CD8-positive, alpha-beta memory T cell (primary cell): ENCODE data around the gene FAM120A. TPM values are rescaled to one million over a fixed set of nuclear protein-coding genes. Genes with fewer than 3 reads are reported as not detected.

Experiments
- CTCF ChIA-PET: fragments of 350-600 bp; sonication (Branson Sonifier 250); formaldehyde crosslinking; loops from one replicate; lab custom pipeline; 2021; ENCODE audit warnings: antibody characterized with exemption; lab: Charles Lee
- POLR2A ChIA-PET: fragments of 350-600 bp; sonication (Branson Sonifier 250); formaldehyde crosslinking; loops from one replicate; lab custom pipeline; 2021; ENCODE audit warnings: antibody characterized with exemption; lab: Charles Lee
- DNase-seq, 5 donors: peaks; one replicate each; pipeline versions ENCODE4 v3.0.0 to v3.0.0-alpha.2; 2020 to 2022; ENCODE audit warnings: mixed read lengths in 1 of 5
- H3K27ac ChIP-seq: one replicate; pipeline ENCODE4 v1.7.0; 2013; ENCODE audit warnings: low read depth, mild to moderate bottlenecking, low read length, moderate library complexity
- H3K27me3 ChIP-seq: 2 replicates; pipeline ENCODE4 v1.7.0; 2013; ENCODE audit warnings: low read length, mild to moderate bottlenecking; ENCODE audit not compliant: insufficient read depth, poor library complexity, severe bottlenecking
- H3K36me3 ChIP-seq: 2 replicates; pipeline ENCODE4 v1.7.0; 2013; ENCODE audit warnings: mild to moderate bottlenecking, low read length, moderate library complexity; ENCODE audit not compliant: insufficient read depth
- H3K4me1 ChIP-seq: 2 replicates; pipeline ENCODE4 v1.7.0; 2013; ENCODE audit warnings: mild to moderate bottlenecking, low read length, moderate library complexity; ENCODE audit not compliant: insufficient read depth
- H3K4me3 ChIP-seq: 2 replicates; pipeline ENCODE4 v1.7.0; 2013; ENCODE audit warnings: mild to moderate bottlenecking, low read length
- H3K9me3 ChIP-seq: 2 replicates; pipeline ENCODE4 v1.7.0; 2013; ENCODE audit warnings: mild to moderate bottlenecking, low read length
- H3K27ac Mint-ChIP-seq, 8 donors: one replicate each; pipeline ENCODE4 v1.8.0; 2020 to 2021; ENCODE audit warnings: mixed read lengths in 8 of 8, mild to moderate bottlenecking in 6 of 8, inconsistent platforms in 3 of 8, moderate library complexity in 3 of 8
- H3K27me3 Mint-ChIP-seq, 2 donors: one replicate each; pipeline ENCODE4 v1.8.0; 2020 to 2021; ENCODE audit warnings: mixed read lengths in 2 of 2, mild to moderate bottlenecking in 1 of 2, moderate library complexity in 1 of 2
- H3K36me3 Mint-ChIP-seq, 3 donors: one replicate each; pipeline ENCODE4 v1.8.0; 2020 to 2021; ENCODE audit warnings: mixed read lengths in 3 of 3, inconsistent platforms in 1 of 3, mild to moderate bottlenecking in 1 of 3
- H3K4me1 Mint-ChIP-seq, 3 donors: one replicate each; pipeline ENCODE4 v1.8.0; 2020 to 2021; ENCODE audit warnings: mixed read lengths in 3 of 3, inconsistent platforms in 1 of 3, mild to moderate bottlenecking in 1 of 3
- H3K4me3 Mint-ChIP-seq, 7 donors: one replicate each; pipeline ENCODE4 v1.8.0; 2020 to 2021; ENCODE audit warnings: mixed read lengths in 7 of 7, mild to moderate bottlenecking in 6 of 7, moderate library complexity in 4 of 7, inconsistent platforms in 2 of 7
- H3K9me3 Mint-ChIP-seq, 5 donors: one replicate each; pipeline ENCODE4 v1.8.0; 2020 to 2022; ENCODE audit warnings: mixed read lengths in 5 of 5, mild to moderate bottlenecking in 3 of 5, moderate library complexity in 2 of 5, inconsistent platforms in 1 of 5
- polyA plus RNA-seq: library from polyadenylated mRNA; unstranded; fragments of 300-500 nt; fragmentation: Illumina TruSeq; gene quantifications from one replicate; pipeline ENCODE4 v1.2.3, GENCODE V29; 2021
- total RNA-seq, 2 experiments: library from RNA; stranded (reverse); gene quantifications; one replicate each; pipeline ENCODE4 v1.2.3, GENCODE V29; 2021

The FAM120A gene
- total and polyA plus RNA-seq, 3 experiments from 2014 or later = 16.0 to 142 (median 140) TPM

DNA sequence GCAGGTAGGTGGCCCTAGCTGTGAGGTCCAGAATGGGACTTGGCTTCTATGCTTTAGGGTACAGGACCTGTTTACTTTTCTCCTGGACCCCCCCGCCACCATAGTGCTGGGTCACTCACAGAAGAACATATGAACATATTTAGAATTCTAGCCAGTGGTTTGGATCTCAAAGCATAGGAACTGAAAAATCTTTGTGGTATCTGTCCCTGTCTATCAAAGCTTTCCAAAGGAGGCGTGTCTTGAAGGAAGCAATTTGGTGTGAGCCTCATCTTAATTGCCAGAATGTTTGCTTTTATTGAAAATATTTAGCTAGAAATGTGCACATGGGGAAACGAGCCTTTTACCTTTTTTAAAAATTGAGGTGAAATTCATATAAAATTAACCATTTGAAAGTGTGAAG lies 131.1 kb downstream of the FAM120A start:
- H3K27ac Mint-ChIP-seq = peak overlapping the region in 3 of 8 donors; percentile 6 to 31 (median 8)

DNA sequence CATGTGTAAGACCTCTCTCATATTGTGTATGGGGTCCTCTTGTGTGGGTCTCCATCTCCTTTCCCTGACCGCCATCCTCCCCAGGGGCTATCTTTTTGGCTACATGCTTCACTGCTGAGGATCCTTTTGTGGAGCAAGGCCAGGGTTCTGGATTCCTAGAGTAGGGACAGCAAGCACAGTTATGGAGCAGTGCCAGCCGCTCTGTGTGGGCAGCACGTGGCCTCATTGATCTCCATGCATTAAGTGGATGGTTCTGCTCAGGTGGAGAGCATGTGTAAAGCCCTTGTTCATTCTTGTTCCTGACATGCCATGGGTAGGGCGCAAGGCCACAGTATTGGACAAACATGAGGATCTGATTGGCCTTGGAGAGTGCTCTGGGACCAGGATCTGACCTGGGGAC lies 133.8 kb downstream of the FAM120A start:
- Histone ChIP-seq H3K27ac (no peak overlapping the region), H3K4me1 (peaks cover 6% of the 10 kb centered on the region), H3K4me3 (no peak overlapping the region), H3K9me3 (no peaks in the 10 kb centered on the region), H3K36me3 (no peaks in the 10 kb centered on the region), H3K27me3 (no peaks in the 10 kb centered on the region)
- Mint-ChIP-seq H3K4me3 (no peak overlapping the region), H3K4me1 (peaks cover 52 to 87% (median 79%) of the 10 kb centered on the region in 3 donors), H3K27me3 (no peaks in the 10 kb centered on the region), H3K36me3 (peaks cover 2 to 14% (median 2%) of the 10 kb centered on the region in 3 donors), H3K27ac (peak overlapping the region in 2 of 8 donors; percentile 57 to 74), H3K9me3 (peaks cover 0 to 4% (median 0%) of the 10 kb centered on the region in 5 donors)
- DNase-seq = no peak
- ChIA-PET POLR2A (no interaction called here), CTCF (no interaction called here)

More for the DNA sequence above, 131.1 kb downstream of the FAM120A start:
- Mint-ChIP-seq H3K4me3 (peak overlapping the region in 1 of 7 donors; percentile 58), H3K36me3 (peaks cover 2 to 14% (median 2%) of the 10 kb centered on the region in 3 donors), H3K27me3 (no peaks in the 10 kb centered on the region), H3K4me1 (peaks cover 57 to 88% (median 83%) of the 10 kb centered on the region in 3 donors), H3K9me3 (peaks cover 0 to 4% (median 0%) of the 10 kb centered on the region in 5 donors)
- Histone ChIP-seq H3K36me3 (no peaks in the 10 kb centered on the region), H3K27me3 (no peaks in the 10 kb centered on the region), H3K4me1 (peaks cover 10% of the 10 kb centered on the region), H3K9me3 (no peaks in the 10 kb centered on the region), H3K27ac (no peak overlapping the region), H3K4me3 (no peak overlapping the region)
- ChIA-PET POLR2A (interaction anchor here (1.4 kb wide), 1 partner anchor 16 kb away, joined by 4 read pairs; no protein-coding TSS in a partner anchor), CTCF (interaction anchor here (2.6 kb wide), 1 partner anchor 16 kb away, joined by 13 read pairs; no protein-coding TSS in a partner anchor)
- DNase-seq = no peak

DNA sequence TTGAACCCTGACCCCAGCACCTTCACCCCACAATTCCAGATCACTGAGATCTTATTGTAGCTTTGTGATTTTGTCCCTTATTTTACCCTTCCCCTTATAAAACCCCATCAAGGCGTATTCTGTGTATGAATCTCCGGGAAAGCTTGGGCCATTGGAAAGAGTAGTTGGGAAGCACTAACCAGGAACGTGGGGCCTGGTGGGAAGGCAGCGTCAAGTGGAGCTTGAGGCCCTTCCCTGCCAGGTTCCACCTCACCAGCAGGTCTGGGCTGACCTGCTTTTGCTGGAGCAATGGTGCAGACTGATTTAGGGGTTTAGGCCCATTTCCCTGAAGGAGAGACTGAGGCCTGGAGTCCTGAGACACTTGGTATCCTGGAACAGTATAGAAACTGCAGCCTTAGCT lies 134.2 kb downstream of the FAM120A start:
- Mint-ChIP-seq H3K4me1 (peaks cover 52 to 87% (median 79%) of the 10 kb centered on the region in 3 donors), H3K9me3 (peaks cover 0 to 4% (median 0%) of the 10 kb centered on the region in 5 donors), H3K27me3 (no peaks in the 10 kb centered on the region), H3K27ac (peak overlapping the region in 1 of 8 donors; percentile 43), H3K36me3 (peaks cover 2 to 14% (median 2%) of the 10 kb centered on the region in 3 donors), H3K4me3 (no peak overlapping the region)
- H3K4me1 ChIP-seq = peaks cover 6% of the 10 kb centered on the region
- H3K27me3 ChIP-seq = no peaks in the 10 kb centered on the region
- ChIA-PET POLR2A (no interaction called here), CTCF (no interaction called here)
- DNase-seq = no peak
- no peak overlapping the region for H3K27ac ChIP-seq
- no peak overlapping the region for H3K4me3 ChIP-seq
- no peaks in the 10 kb centered on the region for H3K36me3 ChIP-seq
- no peaks in the 10 kb centered on the region for H3K9me3 ChIP-seq

DNA sequence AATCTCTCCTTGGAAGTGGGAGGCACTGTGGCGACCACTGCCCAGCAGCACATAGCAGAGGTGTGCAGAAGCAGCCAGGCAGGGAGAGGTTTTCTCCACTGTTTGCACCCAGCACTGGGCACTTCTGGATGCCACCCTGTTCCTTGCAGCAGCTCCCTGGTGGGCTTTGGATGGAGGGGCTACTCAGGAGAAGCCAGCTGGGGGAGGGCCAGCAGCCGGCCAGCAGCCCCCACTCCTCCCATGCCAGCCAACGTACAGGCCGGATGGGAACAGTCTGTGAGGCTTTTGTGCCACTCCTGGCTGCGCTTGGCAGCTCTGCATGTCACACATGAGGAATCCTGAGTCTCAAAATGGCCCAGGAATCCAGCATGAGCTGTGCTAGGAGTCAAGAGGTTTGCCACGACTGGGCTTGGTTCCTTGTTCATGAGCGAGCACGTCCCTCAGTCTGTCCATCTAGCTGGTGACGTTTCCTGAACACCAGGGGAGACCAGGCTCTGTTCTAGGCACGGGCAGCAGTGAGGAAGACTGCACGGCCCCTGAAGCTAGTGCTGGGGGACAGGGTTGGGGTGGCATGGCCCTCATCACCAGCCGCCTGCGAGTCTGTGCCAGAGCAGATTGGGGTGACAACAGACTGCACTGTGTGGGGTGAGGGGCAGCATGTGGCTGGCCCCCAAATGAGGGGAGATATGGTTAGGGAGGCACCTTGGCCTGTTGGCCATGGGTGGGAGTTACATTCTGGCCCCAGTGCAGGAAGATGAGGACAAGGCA lies 135.0 kb downstream of the FAM120A start:
- peaks cover 51 to 86% (median 79%) of the 10 kb centered on the region in 3 donors for H3K4me1 Mint-ChIP-seq

DNA sequence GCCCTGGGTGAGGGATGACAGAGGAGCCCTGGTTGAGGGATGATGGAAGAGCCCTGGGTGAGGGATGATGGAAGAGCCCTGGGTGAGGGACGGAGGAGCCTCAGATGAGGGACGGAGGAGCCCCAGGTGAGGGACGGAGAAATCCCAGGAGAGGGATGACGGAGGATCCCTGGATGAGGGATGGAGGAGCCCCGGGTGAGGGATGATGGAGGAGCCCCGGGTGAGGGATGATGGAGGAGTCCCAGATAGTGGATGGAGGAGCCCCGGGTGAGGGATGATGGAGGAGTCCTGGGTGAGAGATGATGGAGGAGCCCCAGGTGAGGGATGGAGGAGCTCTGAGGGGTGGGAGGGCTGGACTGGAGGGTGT lies 135.8 kb downstream of the FAM120A start:
- ChIA-PET CTCF (interaction anchor here (1.1 kb wide), 1 partner anchor 21 kb away, joined by 5 read pairs; no protein-coding TSS in a partner anchor), POLR2A (no interaction called here)
- no peak for DNase-seq
- Mint-ChIP-seq H3K4me3 (no peak overlapping the region), H3K36me3 (peaks cover 2 to 14% (median 2%) of the 10 kb centered on the region in 3 donors), H3K27ac (peak overlapping the region in 4 of 8 donors; percentile 18 to 77 (median 46)), H3K4me1 (peaks cover 48 to 85% (median 80%) of the 10 kb centered on the region in 3 donors), H3K27me3 (no peaks in the 10 kb centered on the region), H3K9me3 (peaks cover 0 to 4% (median 0%) of the 10 kb centered on the region in 5 donors)
- H3K27me3 ChIP-seq = no peaks in the 10 kb centered on the region
- no peak overlapping the region for H3K27ac ChIP-seq
- H3K4me3 ChIP-seq = no peak overlapping the region
- no peaks in the 10 kb centered on the region for H3K36me3 ChIP-seq
- H3K9me3 ChIP-seq = no peaks in the 10 kb centered on the region
- peaks cover 6% of the 10 kb centered on the region for H3K4me1 ChIP-seq

More for the DNA sequence above, 135.0 kb downstream of the FAM120A start:
- CTCF ChIA-PET = no interaction called here
- Mint-ChIP-seq H3K4me3 (no peak overlapping the region), H3K27me3 (no peaks in the 10 kb centered on the region), H3K36me3 (peaks cover 2 to 14% (median 2%) of the 10 kb centered on the region in 3 donors), H3K27ac (peak overlapping the region in 2 of 8 donors; percentile 34 to 43), H3K9me3 (peaks cover 0 to 4% (median 0%) of the 10 kb centered on the region in 5 donors)
- Histone ChIP-seq H3K9me3 (no peaks in the 10 kb centered on the region), H3K27ac (no peak overlapping the region), H3K4me1 (peaks cover 6% of the 10 kb centered on the region), H3K36me3 (no peaks in the 10 kb centered on the region), H3K4me3 (no peak overlapping the region), H3K27me3 (no peaks in the 10 kb centered on the region)
- no peak for DNase-seq
- POLR2A ChIA-PET = no interaction called here

DNA sequence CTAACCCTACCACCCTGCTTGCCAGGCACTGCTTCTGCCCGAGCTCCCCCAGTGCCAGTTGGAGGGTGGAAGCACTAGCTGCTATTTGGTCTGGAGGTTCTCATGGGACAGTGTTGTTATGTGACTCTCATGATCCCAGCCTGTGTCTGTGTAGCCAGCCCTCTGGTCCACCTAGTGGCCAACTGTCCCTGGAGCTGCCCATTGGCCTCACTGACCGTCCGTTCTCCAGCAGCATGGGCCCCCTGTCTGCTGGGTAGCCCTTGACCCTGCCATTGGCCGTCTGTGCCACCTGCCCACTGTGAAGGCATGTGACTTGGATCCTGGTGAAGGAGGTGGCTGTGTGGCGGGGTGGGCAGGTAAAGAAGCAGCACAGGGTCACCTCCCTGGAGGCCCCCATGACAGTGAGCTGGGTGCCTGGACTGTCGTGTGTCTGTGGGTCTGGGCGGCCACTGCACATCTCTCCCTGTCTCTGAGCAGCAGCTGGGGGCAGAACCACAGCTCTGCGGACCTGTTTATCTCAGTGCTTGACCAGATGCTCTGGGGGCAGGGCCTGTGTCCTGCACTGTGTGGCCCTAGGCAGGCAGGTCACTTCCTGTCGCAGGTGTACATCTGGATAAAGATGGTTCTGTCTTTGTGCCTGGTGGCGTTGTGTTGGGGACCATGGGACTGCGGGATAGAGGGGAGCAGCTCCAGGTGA lies 136.3 kb downstream of the FAM120A start:
- peaks cover 0 to 4% (median 0%) of the 10 kb centered on the region in 5 donors for H3K9me3 Mint-ChIP-seq
- Histone ChIP-seq H3K4me1 (peaks cover 6% of the 10 kb centered on the region), H3K27ac (no peak overlapping the region), H3K27me3 (no peaks in the 10 kb centered on the region), H3K4me3 (no peak overlapping the region), H3K36me3 (no peaks in the 10 kb centered on the region), H3K9me3 (no peaks in the 10 kb centered on the region)
- CTCF ChIA-PET = interaction anchor here (1.1 kb wide), 1 partner anchor 22 kb away, joined by 5 read pairs; no protein-coding TSS in a partner anchor
- peaks cover 46 to 84% (median 78%) of the 10 kb centered on the region in 3 donors for H3K4me1 Mint-ChIP-seq
- H3K4me3 Mint-ChIP-seq = no peak overlapping the region
- H3K27me3 Mint-ChIP-seq = no peaks in the 10 kb centered on the region
- peaks cover 2 to 14% (median 2%) of the 10 kb centered on the region in 3 donors for H3K36me3 Mint-ChIP-seq
- POLR2A ChIA-PET = no interaction called here
- peak overlapping the region in 3 of 8 donors; percentile 18 to 47 (median 46) for H3K27ac Mint-ChIP-seq
- no peak for DNase-seq

DNA sequence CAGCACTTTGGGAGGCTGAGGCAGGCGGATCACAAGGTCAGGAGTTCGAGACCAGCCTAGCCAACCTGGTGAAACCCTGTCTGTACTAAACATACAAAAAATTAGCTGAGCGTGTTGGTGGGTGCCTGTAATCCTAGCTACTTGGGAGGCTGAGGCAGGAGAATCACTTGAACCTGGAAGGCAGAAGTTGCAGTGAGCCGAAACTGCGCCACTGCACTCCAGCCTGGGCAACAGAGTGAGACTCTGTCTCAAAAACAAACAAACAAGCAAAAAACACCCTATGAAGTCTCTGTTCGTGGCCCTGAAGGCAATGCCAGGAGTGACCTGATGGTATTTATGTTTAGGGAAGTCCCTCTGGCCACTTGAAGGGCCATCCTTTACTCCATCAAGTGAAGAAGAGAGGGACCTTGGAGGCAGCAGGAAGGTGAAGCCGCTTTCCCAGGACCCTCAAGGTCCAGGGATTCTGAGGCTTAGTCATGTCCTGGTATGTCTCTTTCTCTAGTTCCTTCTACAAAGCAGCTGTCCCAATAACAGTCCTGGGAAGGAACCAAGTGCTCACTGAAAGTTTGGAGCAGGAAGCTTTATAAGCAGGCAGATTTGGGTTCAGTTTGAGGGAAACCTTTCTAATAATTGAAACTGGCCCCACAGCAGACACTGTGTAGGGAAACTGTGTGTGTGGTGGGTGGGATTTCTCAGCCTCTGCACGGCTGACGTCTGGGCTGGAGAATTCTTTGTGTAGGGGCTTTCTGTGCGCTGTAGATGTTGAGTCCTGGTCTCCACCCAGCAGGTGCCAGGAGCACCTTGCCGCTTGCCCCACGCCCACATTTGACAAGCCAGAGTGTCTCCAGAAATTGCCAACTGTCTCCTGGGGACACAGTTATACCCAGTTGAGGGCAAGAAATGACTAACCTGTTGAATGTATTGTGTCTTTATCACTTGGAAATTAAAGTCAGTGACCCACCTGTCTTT lies 137.4 kb downstream of the FAM120A start:
- Histone ChIP-seq H3K27me3 (no peaks in the 10 kb centered on the region), H3K4me1 (peaks cover 6% of the 10 kb centered on the region), H3K36me3 (no peaks in the 10 kb centered on the region), H3K4me3 (no peak overlapping the region), H3K9me3 (no peaks in the 10 kb centered on the region), H3K27ac (no peak overlapping the region)
- ChIA-PET POLR2A (no interaction called here), CTCF (no interaction called here)
- H3K4me1 Mint-ChIP-seq = peaks cover 48 to 88% (median 72%) of the 10 kb centered on the region in 3 donors
- no peak for DNase-seq
- H3K9me3 Mint-ChIP-seq = peaks cover 0 to 4% (median 0%) of the 10 kb centered on the region in 5 donors
- H3K36me3 Mint-ChIP-seq = peaks cover 0 to 10% (median 0%) of the 10 kb centered on the region in 3 donors
- peak overlapping the region in 7 of 8 donors; percentile 4 to 82 (median 78) for H3K27ac Mint-ChIP-seq
- H3K4me3 Mint-ChIP-seq = no peak overlapping the region
- H3K27me3 Mint-ChIP-seq = no peaks in the 10 kb centered on the region
